Measurements from ENCODE around the gene NR2C2. TPM values are rescaled to one million over a fixed set of nuclear protein-coding genes. Genes with fewer than 3 reads are reported as not detected.

The NR2C2 gene
- total RNA-seq, 1 donor, result 34.0 TPM

DNA sequence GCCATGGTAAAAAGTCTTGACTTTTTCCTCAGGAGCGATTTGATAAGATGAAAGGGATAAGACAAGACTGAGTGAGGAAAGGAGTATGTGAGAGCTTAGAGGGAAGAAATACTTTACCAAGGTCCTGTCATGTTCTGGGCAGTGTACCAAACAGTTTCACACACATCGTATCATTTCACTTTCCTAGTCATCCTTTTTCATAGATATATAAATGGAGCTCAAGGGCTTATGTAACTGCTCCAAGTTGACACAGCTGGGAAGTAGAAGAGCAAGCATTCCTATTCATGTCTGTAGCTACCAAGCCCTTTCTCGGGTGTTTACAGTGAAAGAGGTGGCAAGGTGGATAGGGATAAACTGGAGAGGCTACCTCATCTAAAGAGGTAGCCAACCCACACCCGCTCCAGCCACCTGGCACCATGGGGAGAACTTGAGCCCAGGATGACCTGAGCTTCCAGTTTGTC, 60.3 kb downstream of the NR2C2 start:
- Histone ChIP-seq H3K27ac (ENCODE audit: low read depth, low read length) (peak overlapping the region; percentile 33), H4K20me1 (ENCODE audit: insufficient read depth, low read length) (peaks cover 12% of the 10 kb centered on the region), H3K4me3 (ENCODE audit: insufficient read depth, low read length) (no peak overlapping the region)

GRCh38 chr3:15009167-15009566, 61.8 kb downstream of the NR2C2 start:
- H3K36me3 ChIP-seq (ENCODE audit: insufficient read depth, low read length), result peaks cover 20% of the 10 kb centered on the region
- no peak overlapping the region for H3K4me2 ChIP-seq (ENCODE audit: insufficient read depth, low read length)
- no peak overlapping the region for H3K4me3 ChIP-seq (ENCODE audit: insufficient read depth, low read length)
- TF ChIP-seq, protein P1, sequence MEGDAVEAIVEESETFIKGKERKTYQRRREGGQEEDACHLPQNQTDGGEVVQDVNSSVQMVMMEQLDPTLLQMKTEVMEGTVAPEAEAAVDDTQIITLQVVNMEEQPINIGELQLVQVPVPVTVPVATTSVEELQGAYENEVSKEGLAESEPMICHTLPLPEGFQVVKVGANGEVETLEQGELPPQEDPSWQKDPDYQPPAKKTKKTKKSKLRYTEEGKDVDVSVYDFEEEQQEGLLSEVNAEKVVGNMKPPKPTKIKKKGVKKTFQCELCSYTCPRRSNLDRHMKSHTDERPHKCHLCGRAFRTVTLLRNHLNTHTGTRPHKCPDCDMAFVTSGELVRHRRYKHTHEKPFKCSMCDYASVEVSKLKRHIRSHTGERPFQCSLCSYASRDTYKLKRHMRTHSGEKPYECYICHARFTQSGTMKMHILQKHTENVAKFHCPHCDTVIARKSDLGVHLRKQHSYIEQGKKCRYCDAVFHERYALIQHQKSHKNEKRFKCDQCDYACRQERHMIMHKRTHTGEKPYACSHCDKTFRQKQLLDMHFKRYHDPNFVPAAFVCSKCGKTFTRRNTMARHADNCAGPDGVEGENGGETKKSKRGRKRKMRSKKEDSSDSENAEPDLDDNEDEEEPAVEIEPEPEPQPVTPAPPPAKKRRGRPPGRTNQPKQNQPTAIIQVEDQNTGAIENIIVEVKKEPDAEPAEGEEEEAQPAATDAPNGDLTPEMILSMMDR (IDR thresholded peaks at IDR 0.05; ENCODE audit: extremely low read depth, low read depth, low read length), result no peak
- peaks cover 10% of the 10 kb centered on the region for H3K4me1 ChIP-seq (ENCODE audit: insufficient read depth, low read length)
- peaks cover 12% of the 10 kb centered on the region for H4K20me1 ChIP-seq (ENCODE audit: insufficient read depth, low read length)
- no peak overlapping the region for H2AFZ ChIP-seq (ENCODE audit: low read length)
- H3K79me2 ChIP-seq (ENCODE audit: insufficient read depth, low read length), result peaks cover 5% of the 10 kb centered on the region
- no peaks in the 10 kb centered on the region for H3K27me3 ChIP-seq (ENCODE audit: insufficient read depth, low read length)
- DNase-seq (ENCODE audit: insufficient read length, low spot score, missing footprints), result no peak
- H3K27ac ChIP-seq (ENCODE audit: low read depth, low read length), result no peak overlapping the region
- H3K9me3 ChIP-seq (ENCODE audit: low read depth, low read length), result no peaks in the 10 kb centered on the region

More for the DNA sequence above, 60.3 kb downstream of the NR2C2 start:
- Histone ChIP-seq H3K9me3 (ENCODE audit: low read depth, low read length) (no peaks in the 10 kb centered on the region), H3K27me3 (ENCODE audit: insufficient read depth, low read length) (no peaks in the 10 kb centered on the region), H2AFZ (ENCODE audit: low read length) (no peak overlapping the region), H3K4me2 (ENCODE audit: insufficient read depth, low read length) (peak overlapping the region; percentile 32), H3K79me2 (ENCODE audit: insufficient read depth, low read length) (peaks cover 14% of the 10 kb centered on the region), H3K4me1 (ENCODE audit: insufficient read depth, low read length) (peaks cover 10% of the 10 kb centered on the region), H3K36me3 (ENCODE audit: insufficient read depth, low read length) (peaks cover 16% of the 10 kb centered on the region)
- peak; percentile 91 for DNase-seq (ENCODE audit: insufficient read length, low spot score, missing footprints)
- TF ChIP-seq, protein P1 (IDR thresholded peaks at IDR 0.05; ENCODE audit: extremely low read depth, low read depth, low read length), result no peak

DNA sequence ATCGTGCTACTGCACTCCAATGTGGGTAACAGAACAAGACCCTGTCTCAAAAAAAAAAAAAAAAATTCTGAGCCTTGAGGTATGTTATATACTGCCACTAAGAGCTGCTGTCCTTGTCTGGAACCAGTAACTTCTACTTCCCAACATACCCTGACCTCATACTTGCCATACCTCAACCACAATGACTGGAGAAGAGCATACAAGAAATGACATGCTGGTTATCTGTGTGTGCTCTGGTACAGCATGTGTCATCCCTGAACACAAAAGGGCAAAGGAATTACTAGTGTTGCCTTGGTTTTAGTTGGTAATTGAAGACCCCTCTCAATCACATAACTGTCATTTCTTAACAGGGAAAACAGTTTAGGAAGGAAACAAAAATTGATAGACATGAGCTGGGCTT, 63.3 kb downstream of the NR2C2 start:
- no peak overlapping the region for H3K27ac ChIP-seq (ENCODE audit: low read depth, low read length)
- H3K4me3 ChIP-seq (ENCODE audit: insufficient read depth, low read length), result no peak overlapping the region
- H4K20me1 ChIP-seq (ENCODE audit: insufficient read depth, low read length), result peaks cover 12% of the 10 kb centered on the region
- DNase-seq (ENCODE audit: insufficient read length, low spot score, missing footprints), result no peak
- H3K4me2 ChIP-seq (ENCODE audit: insufficient read depth, low read length), result no peak overlapping the region
- H2AFZ ChIP-seq (ENCODE audit: low read length), result no peak overlapping the region
- peaks cover 24% of the 10 kb centered on the region for H3K36me3 ChIP-seq (ENCODE audit: insufficient read depth, low read length)
- no peaks in the 10 kb centered on the region for H3K9me3 ChIP-seq (ENCODE audit: low read depth, low read length)
- no peaks in the 10 kb centered on the region for H3K27me3 ChIP-seq (ENCODE audit: insufficient read depth, low read length)
- peaks cover 10% of the 10 kb centered on the region for H3K4me1 ChIP-seq (ENCODE audit: insufficient read depth, low read length)
- TF ChIP-seq, protein P1 (IDR thresholded peaks at IDR 0.05; ENCODE audit: extremely low read depth, low read depth, low read length), result no peak
- peaks cover 5% of the 10 kb centered on the region for H3K79me2 ChIP-seq (ENCODE audit: insufficient read depth, low read length)

DNA sequence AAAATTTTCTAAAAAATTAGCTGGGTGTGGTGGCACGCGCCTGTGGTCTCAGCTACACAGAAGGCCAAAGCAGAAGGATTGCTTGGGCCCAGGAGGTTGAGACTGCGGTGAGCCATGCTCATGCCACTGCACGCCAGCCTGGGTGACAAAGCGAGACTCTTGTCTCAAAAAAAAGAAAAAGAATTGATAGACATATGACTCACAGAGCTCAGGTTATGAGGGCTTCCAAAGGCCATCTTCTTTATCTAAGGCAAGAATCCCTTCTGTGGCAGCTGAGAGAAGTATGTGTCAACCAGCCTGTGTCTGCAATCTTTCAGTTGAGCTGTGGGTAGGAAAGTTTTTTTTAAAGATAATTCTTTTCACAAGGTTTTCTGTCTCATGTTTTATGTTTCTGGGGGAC, 63.8 kb downstream of the NR2C2 start:
- H3K36me3 ChIP-seq (ENCODE audit: insufficient read depth, low read length), result peaks cover 26% of the 10 kb centered on the region
- no peak overlapping the region for H3K4me3 ChIP-seq (ENCODE audit: insufficient read depth, low read length)
- H3K27me3 ChIP-seq (ENCODE audit: insufficient read depth, low read length), result no peaks in the 10 kb centered on the region
- peaks cover 10% of the 10 kb centered on the region for H3K4me1 ChIP-seq (ENCODE audit: insufficient read depth, low read length)
- TF ChIP-seq, protein P1 (IDR thresholded peaks at IDR 0.05; ENCODE audit: extremely low read depth, low read depth, low read length), result no peak
- no peak overlapping the region for H2AFZ ChIP-seq (ENCODE audit: low read length)
- peaks cover 12% of the 10 kb centered on the region for H4K20me1 ChIP-seq (ENCODE audit: insufficient read depth, low read length)
- no peak overlapping the region for H3K27ac ChIP-seq (ENCODE audit: low read depth, low read length)
- no peak overlapping the region for H3K4me2 ChIP-seq (ENCODE audit: insufficient read depth, low read length)
- H3K9me3 ChIP-seq (ENCODE audit: low read depth, low read length), result no peaks in the 10 kb centered on the region
- H3K79me2 ChIP-seq (ENCODE audit: insufficient read depth, low read length), result peaks cover 5% of the 10 kb centered on the region
- DNase-seq (ENCODE audit: insufficient read length, low spot score, missing footprints), result no peak

Measured in osteoblast (primary cell).